HL-60 (cell line): Measurements from ENCODE around the gene ENDOV.

Source experiments
- DNase-seq, 2 experiments: peaks; one replicate each; pipeline ENCODE4 v3.0.0-alpha.2; 2010 to 2020; ENCODE audit warnings: low read depth in 1 of 2, low spot score in 1 of 2
- H3K27ac ChIP-seq: fragments of 250-450 bp; sonication (Bioruptor Pico); replicated peaks from 2 replicates; pipeline ENCODE4 v1.5.1; 2020; ENCODE audit warnings: mild to moderate bottlenecking, moderate library complexity
- H3K27me3 ChIP-seq: fragments of 250-450 bp; sonication (Bioruptor Pico); 2 replicates; pipeline ENCODE4 v1.5.1; 2021; ENCODE audit warnings: mild to moderate bottlenecking, moderate library complexity; ENCODE audit not compliant: insufficient read depth, poor library complexity, severe bottlenecking
- H3K4me3 ChIP-seq: replicated peaks from 2 replicates; pipeline ENCODE4 v1.5.1; 2011; ENCODE audit warnings: mild to moderate bottlenecking, control low read depth, low read length; ENCODE audit not compliant: insufficient read depth
- GABPA ChIP-seq: IDR thresholded peaks from 2 replicates; pipeline ENCODE4 v1.6.1; 2012; ENCODE audit warnings: low read depth
- POLR2AphosphoS5 ChIP-seq: IDR thresholded peaks from 2 replicates; pipeline ENCODE4 v1.6.1; 2012; ENCODE audit warnings: low read depth
- SPI1 ChIP-seq: IDR thresholded peaks from 2 replicates; pipeline ENCODE4 v1.6.1; 2012; ENCODE audit warnings: low read depth, mild to moderate bottlenecking, borderline replicate concordance
- TF ChIP-seq, protein P1 (sequence below): IDR thresholded peaks from 2 replicates; pipeline ENCODE4 v1.6.1; 2012; ENCODE audit warnings: low read depth; ENCODE audit not compliant: insufficient replicate concordance
- TF ChIP-seq, protein P2 (sequence below): IDR thresholded peaks from one replicate; pipeline ENCODE4 v1.5.1; 2011; ENCODE audit warnings: low read length, control low read depth, inconsistent platforms; ENCODE audit not compliant: insufficient read depth

Gene ENDOV

DNA sequence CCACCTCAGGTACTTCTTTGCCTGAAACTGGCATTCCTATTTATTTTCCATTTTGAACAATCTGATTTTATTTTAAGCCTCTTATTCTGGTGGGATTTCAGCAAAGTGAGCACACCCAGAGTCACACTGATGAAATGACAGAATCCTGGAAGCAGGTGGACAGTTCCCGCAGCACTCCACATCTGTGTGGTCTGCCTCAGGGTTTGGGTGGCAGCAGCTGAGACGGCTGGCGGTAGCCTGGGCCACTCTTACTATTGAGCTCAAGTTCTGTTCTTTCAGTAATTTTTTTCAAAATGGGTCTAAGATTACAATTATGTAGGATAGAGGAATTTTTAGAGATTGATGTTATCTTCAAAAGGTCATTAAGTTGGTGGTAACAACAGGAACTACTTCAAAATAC is 32.5 kb upstream of the ENDOV start:
- Histone ChIP-seq H3K27ac (no peak overlapping the region), H3K4me3 (no peak overlapping the region), H3K27me3 (no peaks in the 10 kb centered on the region)
- TF ChIP-seq, protein P1, sequence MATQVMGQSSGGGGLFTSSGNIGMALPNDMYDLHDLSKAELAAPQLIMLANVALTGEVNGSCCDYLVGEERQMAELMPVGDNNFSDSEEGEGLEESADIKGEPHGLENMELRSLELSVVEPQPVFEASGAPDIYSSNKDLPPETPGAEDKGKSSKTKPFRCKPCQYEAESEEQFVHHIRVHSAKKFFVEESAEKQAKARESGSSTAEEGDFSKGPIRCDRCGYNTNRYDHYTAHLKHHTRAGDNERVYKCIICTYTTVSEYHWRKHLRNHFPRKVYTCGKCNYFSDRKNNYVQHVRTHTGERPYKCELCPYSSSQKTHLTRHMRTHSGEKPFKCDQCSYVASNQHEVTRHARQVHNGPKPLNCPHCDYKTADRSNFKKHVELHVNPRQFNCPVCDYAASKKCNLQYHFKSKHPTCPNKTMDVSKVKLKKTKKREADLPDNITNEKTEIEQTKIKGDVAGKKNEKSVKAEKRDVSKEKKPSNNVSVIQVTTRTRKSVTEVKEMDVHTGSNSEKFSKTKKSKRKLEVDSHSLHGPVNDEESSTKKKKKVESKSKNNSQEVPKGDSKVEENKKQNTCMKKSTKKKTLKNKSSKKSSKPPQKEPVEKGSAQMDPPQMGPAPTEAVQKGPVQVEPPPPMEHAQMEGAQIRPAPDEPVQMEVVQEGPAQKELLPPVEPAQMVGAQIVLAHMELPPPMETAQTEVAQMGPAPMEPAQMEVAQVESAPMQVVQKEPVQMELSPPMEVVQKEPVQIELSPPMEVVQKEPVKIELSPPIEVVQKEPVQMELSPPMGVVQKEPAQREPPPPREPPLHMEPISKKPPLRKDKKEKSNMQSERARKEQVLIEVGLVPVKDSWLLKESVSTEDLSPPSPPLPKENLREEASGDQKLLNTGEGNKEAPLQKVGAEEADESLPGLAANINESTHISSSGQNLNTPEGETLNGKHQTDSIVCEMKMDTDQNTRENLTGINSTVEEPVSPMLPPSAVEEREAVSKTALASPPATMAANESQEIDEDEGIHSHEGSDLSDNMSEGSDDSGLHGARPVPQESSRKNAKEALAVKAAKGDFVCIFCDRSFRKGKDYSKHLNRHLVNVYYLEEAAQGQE = no peak
- TF ChIP-seq SPI1 (no peak), POLR2AphosphoS5 (no peak), GABPA (no peak)
- TF ChIP-seq, protein P2, sequence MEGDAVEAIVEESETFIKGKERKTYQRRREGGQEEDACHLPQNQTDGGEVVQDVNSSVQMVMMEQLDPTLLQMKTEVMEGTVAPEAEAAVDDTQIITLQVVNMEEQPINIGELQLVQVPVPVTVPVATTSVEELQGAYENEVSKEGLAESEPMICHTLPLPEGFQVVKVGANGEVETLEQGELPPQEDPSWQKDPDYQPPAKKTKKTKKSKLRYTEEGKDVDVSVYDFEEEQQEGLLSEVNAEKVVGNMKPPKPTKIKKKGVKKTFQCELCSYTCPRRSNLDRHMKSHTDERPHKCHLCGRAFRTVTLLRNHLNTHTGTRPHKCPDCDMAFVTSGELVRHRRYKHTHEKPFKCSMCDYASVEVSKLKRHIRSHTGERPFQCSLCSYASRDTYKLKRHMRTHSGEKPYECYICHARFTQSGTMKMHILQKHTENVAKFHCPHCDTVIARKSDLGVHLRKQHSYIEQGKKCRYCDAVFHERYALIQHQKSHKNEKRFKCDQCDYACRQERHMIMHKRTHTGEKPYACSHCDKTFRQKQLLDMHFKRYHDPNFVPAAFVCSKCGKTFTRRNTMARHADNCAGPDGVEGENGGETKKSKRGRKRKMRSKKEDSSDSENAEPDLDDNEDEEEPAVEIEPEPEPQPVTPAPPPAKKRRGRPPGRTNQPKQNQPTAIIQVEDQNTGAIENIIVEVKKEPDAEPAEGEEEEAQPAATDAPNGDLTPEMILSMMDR = no peak
- DNase-seq = no peak

DNA sequence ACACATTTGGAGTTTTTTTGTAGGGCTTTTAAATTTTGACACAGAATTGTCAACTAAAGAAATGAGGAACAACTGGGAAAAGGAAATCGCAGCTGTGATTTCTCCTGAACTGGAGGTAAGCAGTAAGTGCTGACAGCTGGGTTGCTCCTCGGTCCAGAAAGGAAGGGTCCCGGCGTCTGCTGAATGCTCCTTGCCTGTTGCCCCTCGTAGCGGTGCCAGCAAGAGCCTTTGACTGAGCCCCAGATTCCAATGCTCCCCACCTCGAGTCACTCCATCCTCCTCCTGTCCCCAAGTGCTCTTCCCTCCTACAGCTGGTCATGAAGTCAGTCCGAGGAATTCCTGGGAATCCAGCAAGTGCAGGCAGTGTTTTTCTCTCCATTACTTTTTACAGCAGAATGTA is 32.0 kb upstream of the ENDOV start:
- no peak overlapping the region for H3K27ac ChIP-seq
- no peak overlapping the region for H3K4me3 ChIP-seq
- H3K27me3 ChIP-seq = no peaks in the 10 kb centered on the region
- no peak for DNase-seq
- TF ChIP-seq, protein P2 = no peak
- no peak for TF ChIP-seq POLR2AphosphoS5
- no peak for TF ChIP-seq GABPA
- TF ChIP-seq, protein P1 = no peak
- TF ChIP-seq SPI1 = no peak

DNA sequence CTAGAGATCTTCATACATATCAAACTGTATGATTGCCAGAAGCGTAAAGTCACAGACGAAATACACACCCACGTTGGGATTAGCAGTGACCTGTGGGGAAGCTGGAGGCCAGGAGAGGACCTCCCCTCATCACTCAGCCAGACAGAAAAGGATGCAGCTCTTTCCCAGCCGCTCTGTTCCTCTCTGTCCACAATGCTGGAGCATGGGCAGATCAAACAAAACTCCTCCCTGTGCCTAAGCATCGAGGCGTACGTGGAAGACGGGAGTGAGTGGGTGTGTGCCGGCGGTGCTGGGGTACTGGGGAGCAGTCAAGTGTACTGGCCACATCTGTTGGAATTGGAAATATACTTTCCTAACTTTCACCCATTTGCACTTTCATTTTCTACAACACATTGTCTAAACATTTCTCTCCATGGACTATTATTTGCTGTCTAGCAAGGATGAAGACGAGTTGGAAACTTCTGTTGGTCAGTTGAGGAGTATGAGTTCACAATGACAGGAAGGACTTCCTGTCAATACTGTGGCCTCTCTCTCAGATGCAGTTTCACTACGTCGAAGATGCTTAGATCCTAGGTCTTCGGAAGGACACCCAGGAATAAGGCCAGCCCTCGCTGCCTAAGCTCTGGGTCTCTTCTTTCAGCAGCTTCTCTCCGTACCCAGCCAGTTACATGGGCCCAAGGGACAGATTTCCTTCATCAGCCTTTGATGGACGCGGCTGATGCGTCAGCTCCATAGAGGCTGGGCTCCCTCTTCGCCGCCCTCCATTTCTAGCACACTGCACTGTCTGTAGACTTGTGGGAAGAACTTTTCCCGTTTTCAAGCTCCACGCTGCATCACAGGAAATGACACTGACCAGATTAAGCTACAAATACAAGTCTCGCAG is 30.6 kb upstream of the ENDOV start:
- no peak overlapping the region for H3K27ac ChIP-seq
- H3K27me3 ChIP-seq = no peaks in the 10 kb centered on the region
- TF ChIP-seq, protein P1 = no peak
- no peak for TF ChIP-seq GABPA
- TF ChIP-seq SPI1 = no peak
- TF ChIP-seq, protein P2 = no peak
- TF ChIP-seq POLR2AphosphoS5 = no peak
- DNase-seq = no peak
- no peak overlapping the region for H3K4me3 ChIP-seq
